T-helper 2 cell treated with Interferon-gamma antibody and Interleukin-4, amounts not matched to agents 100 ng/mL and 5 ng/mL, for 36 hours (primary cell): ENCODE measurements around the gene BOK. TPM values are rescaled to one million over a fixed set of nuclear protein-coding genes. Genes with fewer than 3 reads are reported as not detected.
"Not testable (repeated sequence)": the region's sequence is repeated elsewhere in the genome, so short reads cannot be mapped to it uniquely, and the experiment has no call there.

ENCODE experiments used
- intact Hi-C: fragments of 100-400 bp; cut with micrococcal nuclease; formaldehyde crosslinking; loops from one replicate; pipeline ENCODE4 v1.15.1; 2023
- total RNA-seq: library from RNA; stranded (reverse); gene quantifications from 2 replicates; pipeline ENCODE4 v1.2.3, GENCODE V29; 2022

Gene BOK
- total RNA-seq, 1 donor from 2014 or later: 0.05 TPM

- intact Hi-C loops: no loop called here
These were observed 3.8 kb upstream of the BOK start for GRCh38 chr2:241554610-241555322.

- intact Hi-C loops: no loop called here
These were observed 2.8 kb upstream of the BOK start for GRCh38 chr2:241555711-241556110.

GRCh38 chr2:241556746-241557145, 1.8 kb upstream of the BOK start:
- intact Hi-C loops: no loop called here

GRCh38 chr2:241559323-241560161, 997 bp downstream of the BOK start:
- intact Hi-C loops: no loop called here

GRCh38 chr2:241560162-241560882, 1.8 kb downstream of the BOK start:
- intact Hi-C loops: no loop called here

GRCh38 chr2:241560883-241561474, 2.4 kb downstream of the BOK start:
- intact Hi-C loops: no loop called here

- intact Hi-C loops: no loop called here
These were observed 3.3 kb downstream of the BOK start for GRCh38 chr2:241561832-241562231.

GRCh38 chr2:241562269-241562891, 3.8 kb downstream of the BOK start:
- intact Hi-C loops: no loop called here

- intact Hi-C loops: no loop called here
These were observed 4.5 kb downstream of the BOK start for GRCh38 chr2:241563031-241563507.

- intact Hi-C loops: no loop called here
These were observed 5.0 kb downstream of the BOK start for GRCh38 chr2:241563571-241563980.

GRCh38 chr2:241563981-241564595, 5.5 kb downstream of the BOK start:
- intact Hi-C loops: no loop called here

GRCh38 chr2:241564596-241565410, 6.3 kb downstream of the BOK start:
- intact Hi-C loops: no loop called here

- intact Hi-C loops: no loop called here
These were observed 6.9 kb downstream of the BOK start for GRCh38 chr2:241565411-241565810.

GRCh38 chr2:241566021-241566420, 7.5 kb downstream of the BOK start:
- intact Hi-C loops: not testable (repeated sequence)

GRCh38 chr2:241566468-241566867, 7.9 kb downstream of the BOK start:
- intact Hi-C loops: no loop called here

GRCh38 chr2:241567266-241567665, 8.7 kb downstream of the BOK start:
- intact Hi-C loops: not testable (repeated sequence)

GRCh38 chr2:241567776-241568175, 9.2 kb downstream of the BOK start:
- intact Hi-C loops: no loop called here

- intact Hi-C loops: no loop called here
These were observed 10.2 kb downstream of the BOK start for GRCh38 chr2:241568726-241569125.

GRCh38 chr2:241569831-241570281, 11.3 kb downstream of the BOK start:
- intact Hi-C loops: no loop called here
